MM.1S (cell line): Measurements from ENCODE around the gene TRIB2.

Experiments used
- DNase-seq: peaks from one replicate; pipeline ENCODE4 v3.0.0-alpha.2; 2015
- H2AFZ ChIP-seq: fragments of 300-600 bp; sonication (generic); 2 replicates; pipeline ENCODE4 v1.6.0; 2016; ENCODE audit warnings: antibody characterized with exemption, low read length
- H3F3A ChIP-seq: fragments of 300-600 bp; sonication (generic); 2 replicates; pipeline ENCODE4 v1.6.1; 2016; ENCODE audit warnings: mild to moderate bottlenecking, antibody characterized with exemption, low read length, moderate library complexity, mixed read lengths; ENCODE audit not compliant: insufficient read depth
- H3K27ac ChIP-seq: fragments of 300-600 bp; sonication (generic); 2 replicates; pipeline ENCODE4 v1.5.1; 2016; ENCODE audit warnings: mild to moderate bottlenecking, low read length
- H3K27me3 ChIP-seq: fragments of 300-600 bp; sonication (generic); replicated peaks from 2 replicates; pipeline ENCODE4 v1.6.0; 2016; ENCODE audit warnings: low read length; ENCODE audit not compliant: insufficient read depth
- H3K36me3 ChIP-seq: fragments of 300-600 bp; sonication (generic); replicated peaks from 2 replicates; pipeline ENCODE4 v1.6.1; 2016; ENCODE audit warnings: mild to moderate bottlenecking, low read length, mixed read lengths; ENCODE audit not compliant: insufficient read depth
- H3K4me1 ChIP-seq: fragments of 300-600 bp; sonication (generic); 2 replicates; pipeline ENCODE4 v1.6.1; 2016; ENCODE audit warnings: low read length, mixed read lengths
- H3K4me2 ChIP-seq: fragments of 300-600 bp; sonication (generic); 2 replicates; pipeline ENCODE4 v1.6.0; 2016; ENCODE audit warnings: low read depth, low read length
- H3K4me3 ChIP-seq: fragments of 300-600 bp; sonication (generic); 2 replicates; pipeline ENCODE4 v1.5.1; 2016; ENCODE audit warnings: low read length, mixed read lengths
- H3K79me2 ChIP-seq: fragments of 300-600 bp; sonication (generic); 2 replicates; pipeline ENCODE4 v1.6.1; 2016; ENCODE audit warnings: mixed run types, low read length, mixed read lengths
- H3K9ac ChIP-seq: fragments of 300-600 bp; sonication (generic); 2 replicates; pipeline ENCODE4 v1.6.1; 2016; ENCODE audit warnings: low read length, mixed read lengths
- H3K9me2 ChIP-seq: fragments of 300-600 bp; sonication (generic); replicated peaks from 2 replicates; pipeline ENCODE4 v1.6.1; 2016; ENCODE audit warnings: mild to moderate bottlenecking, low read length, mixed read lengths; ENCODE audit not compliant: insufficient read depth
- H3K9me3 ChIP-seq: fragments of 300-600 bp; sonication (generic); replicated peaks from 2 replicates; pipeline ENCODE4 v1.6.1; 2016; ENCODE audit warnings: mild to moderate bottlenecking, low read length, mixed read lengths; ENCODE audit not compliant: insufficient read depth
- H4K20me1 ChIP-seq: fragments of 300-600 bp; sonication (generic); 2 replicates; pipeline ENCODE4 v1.6.1; 2016; ENCODE audit warnings: mild to moderate bottlenecking, low read length, moderate library complexity, mixed read lengths; ENCODE audit not compliant: insufficient read depth
- CTCF ChIP-seq: fragments of 300-600 bp; sonication (generic); IDR thresholded peaks from 2 replicates; pipeline ENCODE4 v1.5.1; 2016; ENCODE audit warnings: antibody characterized with exemption, low read length, mixed read lengths
- EZH2 ChIP-seq: fragments of 300-600 bp; sonication (generic); optimal IDR thresholded peaks from 2 replicates; pipeline ENCODE3; 2017; ENCODE audit warnings: low read depth, mild to moderate bottlenecking, antibody characterized with exemption, low read length, mixed read lengths
- EZH2phosphoT487 ChIP-seq: fragments of 300-600 bp; sonication (generic); IDR thresholded peaks from 2 replicates; pipeline ENCODE4 v1.6.1; 2018; ENCODE audit warnings: antibody characterized with exemption, low read length

Gene TRIB2

GRCh38 chr2:12688893-12689292 lies 27.8 kb upstream of the TRIB2 start:
- no peaks in the 10 kb centered on the region for H3K27me3 ChIP-seq
- H4K20me1 ChIP-seq, result no peaks in the 10 kb centered on the region
- no peak overlapping the region for H3K9ac ChIP-seq
- no peak overlapping the region for H2AFZ ChIP-seq
- no peaks in the 10 kb centered on the region for H3K36me3 ChIP-seq
- H3K4me2 ChIP-seq, result no peak overlapping the region
- TF ChIP-seq EZH2 (no peak), CTCF (no peak), EZH2phosphoT487 (no peak)
- DNase-seq, result no peak
- H3K27ac ChIP-seq, result no peak overlapping the region
- no peaks in the 10 kb centered on the region for H3K9me2 ChIP-seq
- no peaks in the 10 kb centered on the region for H3K4me1 ChIP-seq
- no peaks in the 10 kb centered on the region for H3K9me3 ChIP-seq
- H3K4me3 ChIP-seq, result no peak overlapping the region
- no peaks in the 10 kb centered on the region for H3K79me2 ChIP-seq
- H3F3A ChIP-seq, result no peaks in the 10 kb centered on the region

- no peak for TF ChIP-seq EZH2
- TF ChIP-seq CTCF, result no peak
- TF ChIP-seq EZH2phosphoT487, result no peak
- Histone ChIP-seq H3F3A (no peaks in the 10 kb centered on the region), H2AFZ (no peak overlapping the region), H3K4me2 (no peak overlapping the region), H3K9ac (no peak overlapping the region), H3K9me3 (no peaks in the 10 kb centered on the region), H4K20me1 (no peaks in the 10 kb centered on the region), H3K36me3 (no peaks in the 10 kb centered on the region), H3K4me1 (no peaks in the 10 kb centered on the region), H3K9me2 (no peaks in the 10 kb centered on the region), H3K79me2 (no peaks in the 10 kb centered on the region), H3K27ac (no peak overlapping the region), H3K27me3 (no peaks in the 10 kb centered on the region), H3K4me3 (no peak overlapping the region)
- DNase-seq, result no peak
These were observed 23.2 kb upstream of the TRIB2 start for GRCh38 chr2:12693509-12693908.

- no peak overlapping the region for H3K27ac ChIP-seq
- no peak overlapping the region for H3K4me2 ChIP-seq
- H3K79me2 ChIP-seq, result no peaks in the 10 kb centered on the region
- no peaks in the 10 kb centered on the region for H3K27me3 ChIP-seq
- H3K9me3 ChIP-seq, result no peaks in the 10 kb centered on the region
- H3K9me2 ChIP-seq, result no peaks in the 10 kb centered on the region
- H3K9ac ChIP-seq, result no peak overlapping the region
- H2AFZ ChIP-seq, result no peak overlapping the region
- no peak overlapping the region for H3K4me3 ChIP-seq
- H4K20me1 ChIP-seq, result no peaks in the 10 kb centered on the region
- TF ChIP-seq EZH2phosphoT487 (no peak), CTCF (no peak), EZH2 (no peak)
- no peak for DNase-seq
- no peaks in the 10 kb centered on the region for H3K4me1 ChIP-seq
- H3K36me3 ChIP-seq, result no peaks in the 10 kb centered on the region
- H3F3A ChIP-seq, result no peaks in the 10 kb centered on the region
These were observed 21.6 kb upstream of the TRIB2 start for GRCh38 chr2:12694990-12695774.
